Common myeloid progenitor, CD34-positive (primary cell): ENCODE measurements around the gene STX17. TPM values are rescaled to one million over a fixed set of nuclear protein-coding genes. Genes with fewer than 3 reads are reported as not detected.
"Not testable (repeated sequence)": the region's sequence is repeated elsewhere in the genome, so short reads cannot be mapped to it uniquely, and the experiment has no call there.

Source experiments
- CTCF ChIA-PET: fragments of 350-600 bp; sonication (Branson Sonifier 250); formaldehyde crosslinking; loops from one replicate; lab custom pipeline; 2021; ENCODE audit warnings: antibody characterized with exemption; lab: Charles Lee
- POLR2A ChIA-PET: fragments of 350-600 bp; sonication (Branson Sonifier 250); formaldehyde crosslinking; loops from one replicate; lab custom pipeline; 2021; ENCODE audit warnings: antibody characterized with exemption; lab: Charles Lee
- DNase-seq, 3 donors: peaks; one replicate each; pipeline versions ENCODE4 v3.0.0 to v3.0.0-alpha.2; 2013
- H3K27ac ChIP-seq, 2 experiments: 1 replicate in 1 of 2; 2 replicates in 1 of 2; pipeline ENCODE4 v1.7.0; 2013; ENCODE audit warnings: inconsistent platforms in 2 of 2, low read length in 2 of 2, mild to moderate bottlenecking in 2 of 2, low read depth in 1 of 2, moderate library complexity in 1 of 2; ENCODE audit not compliant: severe bottlenecking in 2 of 2, insufficient read depth in 1 of 2, poor library complexity in 1 of 2
- H3K27me3 ChIP-seq, 5 experiments: replicated peaks in 2 of 5; 1 replicate in 3 of 5; 2 replicates in 2 of 5; pipeline versions ENCODE4 v1.6.1 to v1.7.0; 2013; ENCODE audit warnings: low read length in 4 of 5, mild to moderate bottlenecking in 2 of 5, moderate library complexity in 2 of 5, inconsistent platforms in 1 of 5; ENCODE audit not compliant: insufficient read depth in 5 of 5, control insufficient read depth in 4 of 5
- H3K36me3 ChIP-seq, 4 experiments: 1 replicate in 2 of 4; 2 replicates in 2 of 4; pipeline versions ENCODE4 v1.6.1 to v1.7.0; 2013; ENCODE audit warnings: low read length in 3 of 4, control low read depth in 1 of 4, mild to moderate bottlenecking in 1 of 4; ENCODE audit not compliant: control insufficient read depth in 4 of 4, insufficient read depth in 4 of 4
- H3K4me1 ChIP-seq, 4 experiments: 1 replicate in 3 of 4; 2 replicates in 1 of 4; pipeline versions ENCODE4 v1.6.1 to v1.7.1; 2013; ENCODE audit warnings: low read length in 3 of 4, mild to moderate bottlenecking in 3 of 4, control low read depth in 1 of 4, inconsistent platforms in 1 of 4, moderate library complexity in 1 of 4; ENCODE audit not compliant: control insufficient read depth in 4 of 4, insufficient read depth in 4 of 4; ENCODE audit errors: control extremely low read depth in 1 of 4
- H3K4me3 ChIP-seq, 7 experiments: 1 replicate in 4 of 7; 2 replicates in 3 of 7; pipeline versions ENCODE4 v1.5.1 to v1.7.0; 2013; ENCODE audit warnings: mild to moderate bottlenecking in 7 of 7, low read length in 6 of 7, moderate library complexity in 6 of 7, inconsistent platforms in 2 of 7, low read depth in 2 of 7, control low read depth in 1 of 7; ENCODE audit not compliant: insufficient read depth in 4 of 7, control insufficient read depth in 1 of 7; ENCODE audit errors: extremely low read depth in 1 of 7
- H3K9me3 ChIP-seq, 5 experiments: 1 replicate in 4 of 5; 2 replicates in 1 of 5; pipeline versions ENCODE4 v1.6.1 to v1.7.1; 2013; ENCODE audit warnings: low read length in 4 of 5, mild to moderate bottlenecking in 2 of 5, inconsistent platforms in 1 of 5, low read depth in 1 of 5, moderate library complexity in 1 of 5; ENCODE audit not compliant: control insufficient read depth in 4 of 5, insufficient read depth in 2 of 5; ENCODE audit errors: control extremely low read depth in 1 of 5
- WGBS: methylation state at CpG from one replicate; pipeline ENCODE4 v1.1.5; 2013; ENCODE audit not compliant: insufficient coverage; 5-methylcytosine and 5-hydroxymethylcytosine counted together
- polyA plus RNA-seq: library from polyadenylated mRNA; unstranded; fragments of 120-200 nt; gene quantifications from one replicate; pipeline ENCODE4 v1.2.1, GENCODE V29; 2013

STX17 gene
- 28.0 TPM for polyA plus RNA-seq

GRCh38 chr9:99906403-99907207, at the start of gene STX17:
TSS of gene STX17 (plus strand) at chr9:99906654. CDS start at chr9:99915240, 8,586 bp downstream.
- Histone ChIP-seq H3K4me3 (peak within 1 kb of the TSS; percentile 76 to 96 (median 91)), H3K27ac (peak within 1 kb of the TSS; percentile 94 to 97), H3K4me1 (peaks cover 13 to 23% (median 18%) of the 10 kb centered on the region in 4 experiments), H3K9me3 (no peaks in the 10 kb centered on the region), H3K36me3 (peaks cover 0 to 2% (median 0%) of the 10 kb centered on the region in 4 experiments), H3K27me3 (no peaks in the 10 kb centered on the region)
- under 1% methylated on average over 59 of the region's 76 CpGs for WGBS
- ChIA-PET POLR2A (interaction anchor here (0.7 to 2.1 kb wide), 4 partner anchors 43 to 161 kb away, joined by 3 to 12 read pairs (median 7); partner anchors contain the start of gene NR4A3), CTCF (interaction anchor here (1.6 to 5.3 kb wide), 5 partner anchors 9 to 87 kb away, joined by 3 to 27 read pairs (median 7); no protein-coding TSS in a partner anchor)
- DNase-seq: peak; percentile 86 to 93 (median 92)

GRCh38 chr9:99857576-99857975, 48.9 kb upstream of the STX17 start:
- CTCF ChIA-PET: interaction anchor here (0.7 to 1.9 kb wide), 3 partner anchors 9 to 27 kb away, joined by 3 to 5 read pairs (median 3); no protein-coding TSS in a partner anchor
- H3K36me3 ChIP-seq, POLR2A ChIA-PET, H3K4me1 ChIP-seq, H3K27ac ChIP-seq, DNase-seq, H3K27me3 ChIP-seq, H3K9me3 ChIP-seq, H3K4me3 ChIP-seq: not testable (repeated sequence)
- no CpG with 5 or more reads among the region's 3 CpGs for WGBS

- Histone ChIP-seq H3K4me1 (no peaks in the 10 kb centered on the region), H3K27ac (no peak overlapping the region), H3K4me3 (no peak overlapping the region), H3K9me3 (no peaks in the 10 kb centered on the region), H3K27me3 (no peaks in the 10 kb centered on the region), H3K36me3 (no peaks in the 10 kb centered on the region)
- POLR2A ChIA-PET: no interaction called here
- CTCF ChIA-PET: interaction anchor here (1.9 kb wide), 1 partner anchor 19 kb away, joined by 5 read pairs; no protein-coding TSS in a partner anchor
- 100% methylated on average over 2 of the region's 3 CpGs for WGBS
- DNase-seq: no peak
Observed at GRCh38 chr9:99858087-99858486, 48.4 kb upstream of the STX17 start.

- H3K27ac ChIP-seq: no peak overlapping the region
- WGBS: 100% methylated on average over 4 of the region's 5 CpGs
Observed at GRCh38 chr9:99859243-99859980, 47.0 kb upstream of the STX17 start.

GRCh38 chr9:99860266-99860665, 46.2 kb upstream of the STX17 start:
- Histone ChIP-seq H3K4me1 (no peaks in the 10 kb centered on the region), H3K27ac (no peak overlapping the region), H3K4me3 (no peak overlapping the region), H3K36me3 (no peaks in the 10 kb centered on the region), H3K9me3 (no peaks in the 10 kb centered on the region), H3K27me3 (no peaks in the 10 kb centered on the region)
- no peak for DNase-seq
- 100% methylated on average over 1 of the region's 1 CpG for WGBS
- ChIA-PET POLR2A (no interaction called here), CTCF (no interaction called here)

More at GRCh38 chr9:99859243-99859980, 47.0 kb upstream of the STX17 start:
- ChIA-PET CTCF (interaction anchor here (0.7 kb wide), 1 partner anchor 14 kb away, joined by 3 read pairs; no protein-coding TSS in a partner anchor), POLR2A (no interaction called here)
- Histone ChIP-seq H3K36me3 (no peaks in the 10 kb centered on the region), H3K4me3 (no peak overlapping the region), H3K9me3 (no peaks in the 10 kb centered on the region), H3K4me1 (no peaks in the 10 kb centered on the region), H3K27me3 (no peaks in the 10 kb centered on the region)
- no peak for DNase-seq

- no peak overlapping the region for H3K4me3 ChIP-seq
- ChIA-PET CTCF (interaction anchor here (0.9 kb wide), 1 partner anchor 14 kb away, joined by 4 read pairs; no protein-coding TSS in a partner anchor), POLR2A (interaction anchor here (0.6 kb wide), 1 partner anchor 43 kb away, joined by 3 read pairs; the partner anchor contains the start of gene STX17)
- H3K36me3 ChIP-seq: no peaks in the 10 kb centered on the region
- no peak overlapping the region for H3K27ac ChIP-seq
- H3K9me3 ChIP-seq: no peaks in the 10 kb centered on the region
- no CpG with 5 or more reads among the region's 2 CpGs for WGBS
- no peak for DNase-seq
- H3K27me3 ChIP-seq: no peaks in the 10 kb centered on the region
- H3K4me1 ChIP-seq: peaks cover 0 to 8% (median under 1%) of the 10 kb centered on the region in 4 experiments
Observed at GRCh38 chr9:99863955-99864354, 42.5 kb upstream of the STX17 start.
